WTC11 (cell line): ENCODE measurements around the gene HAPSTR1. TPM values are rescaled to one million over a fixed set of nuclear protein-coding genes. Genes with fewer than 3 reads are reported as not detected.

Source experiments
- ATAC-seq: fragments of 200-7000 bp; cut with Tn5 transposase; 2 replicates; pipeline ENCODE4 v1.10.0; 2021; ENCODE audit warnings: mild to moderate bottlenecking, moderate library complexity
- CTCF ChIA-PET: fragments of 300-600 bp; sonication (Branson Sonifier 250); formaldehyde crosslinking; loops from one replicate; lab custom pipeline; 2021; ENCODE audit warnings: antibody characterized with exemption; lab: Charles Lee
- POLR2A ChIA-PET: fragments of 350-600 bp; sonication (Branson Sonifier 250); formaldehyde crosslinking; loops from one replicate; lab custom pipeline; 2021; ENCODE audit warnings: antibody characterized with exemption; lab: Charles Lee
- DNase-seq: peaks from one replicate; pipeline ENCODE4 v3.0.0; 2021; ENCODE audit warnings: low spot score
- H3K27ac Mint-ChIP-seq: 2 replicates; pipeline ENCODE4 v1.8.0; 2021; ENCODE audit warnings: mixed read lengths
- H3K27me3 Mint-ChIP-seq: 2 replicates; pipeline ENCODE4 v1.8.0; 2021; ENCODE audit warnings: low read depth, mild to moderate bottlenecking, moderate library complexity, mixed read lengths
- H3K36me3 Mint-ChIP-seq: 2 replicates; pipeline ENCODE4 v1.8.0; 2021; ENCODE audit warnings: mixed read lengths
- H3K4me1 Mint-ChIP-seq: 2 replicates; pipeline ENCODE4 v1.8.0; 2022; ENCODE audit warnings: mixed read lengths
- H3K4me3 Mint-ChIP-seq: 2 replicates; pipeline ENCODE4 v1.8.0; 2021; ENCODE audit warnings: mild to moderate bottlenecking, moderate library complexity, mixed read lengths
- H3K9me3 Mint-ChIP-seq: 2 replicates; pipeline ENCODE4 v1.8.0; 2021; ENCODE audit warnings: mixed read lengths
- CREM ChIP-seq: sonication (generic); formaldehyde crosslinking; IDR thresholded peaks from 2 replicates; pipeline ENCODE4 v1.8.1; 2022; ENCODE audit warnings: mild to moderate bottlenecking, missing genetic modification reagents, moderate library complexity
- CTCF ChIP-seq: fragments of 200-600 bp; IDR thresholded peaks from 2 replicates; pipeline ENCODE4 v1.8.0; 2022; ENCODE audit warnings: antibody characterized with exemption
- GTF2I ChIP-seq: fragments of 250-450 bp; sonication (Bioruptor Pico); conservative IDR thresholded peaks from 2 replicates; pipeline ENCODE4 v1.4.0; 2021; ENCODE audit warnings: mild to moderate bottlenecking
- IRF1 ChIP-seq: sonication (generic); formaldehyde crosslinking; IDR thresholded peaks from 2 replicates; pipeline ENCODE4 v1.8.0; 2023; ENCODE audit warnings: missing genetic modification reagents
- MYBL2 ChIP-seq: sonication (generic); formaldehyde crosslinking; IDR thresholded peaks from 2 replicates; pipeline ENCODE4 v1.8.1; 2023; ENCODE audit warnings: mild to moderate bottlenecking, moderate library complexity, missing genetic modification reagents
- PRRX2 ChIP-seq: fragments of 250-450 bp; sonication (Bioruptor Pico); IDR thresholded peaks from 2 replicates; pipeline ENCODE4 v1.8.0; 2021; ENCODE audit warnings: mild to moderate bottlenecking
- RELA ChIP-seq: sonication (generic); formaldehyde crosslinking; IDR thresholded peaks from 2 replicates; pipeline ENCODE4 v1.8.1; 2022; ENCODE audit warnings: missing genetic modification reagents, mild to moderate bottlenecking, borderline replicate concordance
- TCF7 ChIP-seq: sonication (generic); formaldehyde crosslinking; IDR thresholded peaks from 2 replicates; pipeline ENCODE4 v1.8.0; 2022; ENCODE audit warnings: mild to moderate bottlenecking, low read depth, missing genetic modification reagents, moderate library complexity
- ZNF121 ChIP-seq: sonication (generic); formaldehyde crosslinking; IDR thresholded peaks from 2 replicates; pipeline ENCODE4 v1.8.0; 2023; ENCODE audit warnings: missing genetic modification reagents
- total RNA-seq: library from RNA; stranded (reverse); gene quantifications from 3 replicates; pipeline ENCODE4 v1.2.3, GENCODE V29; 2021
- TF ChIP-seq, protein P1 (sequence below): sonication (generic); formaldehyde crosslinking; IDR thresholded peaks from 2 replicates; pipeline ENCODE4 v1.8.1; 2022; ENCODE audit warnings: missing genetic modification reagents, borderline replicate concordance
- TF ChIP-seq, protein P2 (sequence below): sonication (generic); formaldehyde crosslinking; IDR thresholded peaks from 2 replicates; pipeline ENCODE4 v1.8.0; 2022; ENCODE audit warnings: mild to moderate bottlenecking, missing genetic modification reagents

The HAPSTR1 gene
- total RNA-seq, 1 experiment from 2014 or later = 54.3 TPM

DNA sequence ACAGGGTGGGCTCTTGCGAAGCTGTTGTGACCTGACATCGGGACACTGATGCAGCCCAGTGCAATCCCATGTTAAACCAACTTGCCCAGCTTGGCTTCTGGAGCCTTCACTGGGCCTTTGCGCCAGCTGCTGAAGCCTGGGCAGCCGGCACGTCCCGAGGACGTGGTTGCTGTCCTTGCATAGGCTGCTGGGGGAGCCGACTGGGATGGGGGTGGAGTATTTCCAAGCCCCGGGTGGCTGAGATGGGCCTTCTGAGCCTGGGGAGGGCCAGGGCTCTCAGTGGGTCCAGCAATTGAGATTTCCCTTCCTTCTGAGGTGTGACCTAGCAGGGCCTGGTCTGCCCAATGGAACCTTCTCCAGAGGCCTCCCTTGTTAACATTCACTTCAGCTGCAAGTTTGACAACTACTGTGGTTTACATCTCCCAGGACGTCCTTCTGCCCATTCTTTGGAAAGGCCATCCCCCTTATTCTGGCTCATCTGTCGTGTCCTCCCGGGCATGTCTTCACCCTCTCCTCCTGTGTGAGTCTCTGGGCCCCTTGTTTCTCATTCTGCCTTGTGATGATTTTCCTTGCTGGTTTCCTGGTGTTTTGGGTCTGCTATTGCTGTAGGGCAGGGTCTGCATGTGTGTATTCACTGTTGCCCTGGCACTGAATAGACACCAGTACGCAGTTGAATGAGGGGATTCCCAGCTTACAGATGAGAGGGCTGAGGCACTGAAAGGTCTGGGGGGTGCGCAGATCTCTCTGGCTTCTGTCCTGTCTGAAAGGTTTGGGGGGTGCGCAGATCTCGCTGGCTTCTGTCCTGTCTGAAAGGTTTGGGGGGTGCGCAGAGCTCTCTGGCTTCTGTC, 34.4 kb downstream of the HAPSTR1 start:
- no peaks in the 10 kb centered on the region for H3K9me3 Mint-ChIP-seq
- no peak for ATAC-seq
- H3K27ac Mint-ChIP-seq = peak overlapping the region; percentile 12; the same call in 1 of the 2 replicates
- no peaks in the 10 kb centered on the region; the same call in 1 of the 2 replicates for H3K27me3 Mint-ChIP-seq
- no peak for DNase-seq
- H3K4me3 Mint-ChIP-seq = no peak overlapping the region
- H3K4me1 Mint-ChIP-seq = peaks cover 33% of the 10 kb centered on the region
- ChIA-PET POLR2A (interaction anchor here (0.6 kb wide), 1 partner anchor 9 kb away, joined by 3 read pairs; no protein-coding TSS in a partner anchor), CTCF (interaction anchor here (1.1 to 5.6 kb wide), 4 partner anchors 9 to 113 kb away, joined by 3 to 34 read pairs (median 8); no protein-coding TSS in a partner anchor)
- no peak for TF ChIP-seq CREM
- peaks cover 14% of the 10 kb centered on the region for H3K36me3 Mint-ChIP-seq

DNA sequence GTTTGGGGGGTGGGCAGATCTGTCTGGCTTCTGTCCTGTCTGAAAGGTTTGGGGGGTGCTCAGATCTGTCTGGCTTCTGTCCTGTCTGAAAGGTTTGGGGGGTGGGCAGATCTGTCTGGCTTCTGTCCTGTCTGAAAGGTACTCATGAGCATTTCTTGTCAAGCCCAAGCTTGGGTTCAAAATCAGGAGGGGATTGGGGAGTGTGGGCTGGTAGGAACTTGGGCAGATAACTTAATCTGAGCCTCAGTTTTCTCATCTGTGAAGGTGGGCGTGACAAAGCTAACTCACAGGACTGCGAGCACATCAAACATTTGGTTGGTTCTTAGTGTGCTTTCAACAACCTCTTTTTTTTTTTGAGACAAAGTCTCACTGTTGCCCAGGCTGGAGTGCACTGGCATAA, 35.2 kb downstream of the HAPSTR1 start:
- H3K27me3 Mint-ChIP-seq = no peaks in the 10 kb centered on the region; the same call in 1 of the 2 replicates
- peaks cover 33% of the 10 kb centered on the region for H3K4me1 Mint-ChIP-seq
- ChIA-PET POLR2A (no interaction called here), CTCF (interaction anchor here (5.6 kb wide), 1 partner anchor 13 kb away, joined by 34 read pairs; no protein-coding TSS in a partner anchor)
- no peak overlapping the region for H3K4me3 Mint-ChIP-seq
- DNase-seq (no peak), ATAC-seq (no peak)
- TF ChIP-seq PRRX2 (CRISPR knock-in tag) (no peak), MYBL2 (CRISPR knock-in tag) (no peak), IRF1 (CRISPR knock-in tag) (no peak)
- no peak overlapping the region for H3K27ac Mint-ChIP-seq
- H3K9me3 Mint-ChIP-seq = no peaks in the 10 kb centered on the region
- peaks cover 9% of the 10 kb centered on the region for H3K36me3 Mint-ChIP-seq

GRCh38 chr16:9128346-9129342, 37.2 kb downstream of the HAPSTR1 start:
- H3K27me3 Mint-ChIP-seq = no peaks in the 10 kb centered on the region; the same call in 1 of the 2 replicates
- ChIA-PET CTCF (interaction anchor here (1.2 to 5.6 kb wide), 3 partner anchors 11 to 249 kb away, joined by 3 to 34 read pairs (median 6); no protein-coding TSS in a partner anchor), POLR2A (no interaction called here)
- DNase-seq = no peak
- H3K27ac Mint-ChIP-seq = peak overlapping the region; percentile 93
- TF ChIP-seq RELA (CRISPR knock-in tag) (no peak), GTF2I (CRISPR knock-in tag) (peak; percentile 50; the same call in 1 of the 2 replicates)
- H3K36me3 Mint-ChIP-seq = peaks cover 4% of the 10 kb centered on the region
- no peak overlapping the region for H3K4me3 Mint-ChIP-seq
- H3K9me3 Mint-ChIP-seq = no peaks in the 10 kb centered on the region
- H3K4me1 Mint-ChIP-seq = peaks cover 29% of the 10 kb centered on the region
- ATAC-seq = no peak

GRCh38 chr16:9134306-9134705, 42.9 kb downstream of the HAPSTR1 start:
- H3K4me3 Mint-ChIP-seq = no peak overlapping the region
- ChIA-PET POLR2A (interaction anchor here (1.0 kb wide), 1 partner anchor 9 kb away, joined by 3 read pairs; no protein-coding TSS in a partner anchor), CTCF (interaction anchor here (0.6 to 2.7 kb wide), 28 partner anchors 9 to 974 kb away, joined by 3 to 22 read pairs (median 6); partner anchors contain the start of genes CARHSP1 and HAPSTR1)
- no peaks in the 10 kb centered on the region for H3K9me3 Mint-ChIP-seq
- no peak overlapping the region for H3K27ac Mint-ChIP-seq
- H3K4me1 Mint-ChIP-seq = peaks cover 15% of the 10 kb centered on the region
- H3K36me3 Mint-ChIP-seq = peaks cover 2% of the 10 kb centered on the region
- no peak for TF ChIP-seq RELA (CRISPR knock-in tag)
- no peak for TF ChIP-seq GTF2I (CRISPR knock-in tag)
- peak; percentile 26; the same call in 1 of the 2 replicates for TF ChIP-seq ZNF121 (CRISPR knock-in tag)
- TF ChIP-seq, protein P1, sequence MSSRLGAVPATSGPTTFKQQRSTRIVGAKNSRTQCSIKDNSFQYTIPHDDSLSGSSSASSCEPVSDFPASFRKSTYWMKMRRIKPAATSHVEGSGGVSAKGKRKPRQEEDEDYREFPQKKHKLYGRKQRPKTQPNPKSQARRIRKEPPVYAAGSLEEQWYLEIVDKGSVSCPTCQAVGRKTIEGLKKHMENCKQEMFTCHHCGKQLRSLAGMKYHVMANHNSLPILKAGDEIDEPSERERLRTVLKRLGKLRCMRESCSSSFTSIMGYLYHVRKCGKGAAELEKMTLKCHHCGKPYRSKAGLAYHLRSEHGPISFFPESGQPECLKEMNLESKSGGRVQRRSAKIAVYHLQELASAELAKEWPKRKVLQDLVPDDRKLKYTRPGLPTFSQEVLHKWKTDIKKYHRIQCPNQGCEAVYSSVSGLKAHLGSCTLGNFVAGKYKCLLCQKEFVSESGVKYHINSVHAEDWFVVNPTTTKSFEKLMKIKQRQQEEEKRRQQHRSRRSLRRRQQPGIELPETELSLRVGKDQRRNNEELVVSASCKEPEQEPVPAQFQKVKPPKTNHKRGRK (CRISPR knock-in tag) = no peak
- 0 out of 2 replicates have a peak, but pooled peaks have one; percentile 3 for TF ChIP-seq CTCF
- no peak for TF ChIP-seq TCF7 (CRISPR knock-in tag)
- TF ChIP-seq, protein P2, sequence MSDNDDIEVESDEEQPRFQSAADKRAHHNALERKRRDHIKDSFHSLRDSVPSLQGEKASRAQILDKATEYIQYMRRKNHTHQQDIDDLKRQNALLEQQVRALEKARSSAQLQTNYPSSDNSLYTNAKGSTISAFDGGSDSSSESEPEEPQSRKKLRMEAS (CRISPR knock-in tag) = no peak
- no peaks in the 10 kb centered on the region for H3K27me3 Mint-ChIP-seq
- ATAC-seq = no peak
- no peak for DNase-seq
